Measurements from ENCODE around the gene NACC2.

Gene NACC2

GRCh38 chr9:136019041-136019680 lies 75.9 kb downstream of the NACC2 start:
- no peak for TF ChIP-seq ZNF565 (CRISPR knock-in tag; conservative IDR thresholded peaks at IDR 0.05; ENCODE audit: low read depth)
- no peak for TF ChIP-seq ZNF8 (CRISPR knock-in tag; IDR thresholded peaks at IDR 0.05)
- TF ChIP-seq OSR1 (CRISPR knock-in tag; IDR thresholded peaks at IDR 0.05) = no peak
- TF ChIP-seq ZFP30 (CRISPR knock-in tag; IDR thresholded peaks at IDR 0.05) = no peak
- TF ChIP-seq ZC3H10 (CRISPR knock-in tag; IDR thresholded peaks at IDR 0.05) = no peak
- TF ChIP-seq GLIS3 (CRISPR knock-in tag; IDR thresholded peaks at IDR 0.05) = no peak
- no peak for TF ChIP-seq BACH2 (CRISPR knock-in tag; IDR thresholded peaks at IDR 0.05; ENCODE audit: borderline replicate concordance)
- no peak for TF ChIP-seq RARB (CRISPR knock-in tag; IDR thresholded peaks at IDR 0.05)
- ATAC-seq = no peak

- TF ChIP-seq ZC3H10 (CRISPR knock-in tag; IDR thresholded peaks at IDR 0.05) (no peak), ZNF8 (CRISPR knock-in tag; IDR thresholded peaks at IDR 0.05) (no peak), CREB5 (CRISPR knock-in tag; IDR thresholded peaks at IDR 0.05; ENCODE audit: low read depth) (no peak), ZNF70 (CRISPR knock-in tag; IDR thresholded peaks at IDR 0.05) (no peak), PPARA (CRISPR knock-in tag; IDR thresholded peaks at IDR 0.05; ENCODE audit: borderline replicate concordance) (no peak), ARNTL (CRISPR knock-in tag; IDR thresholded peaks at IDR 0.05; ENCODE audit: borderline replicate concordance, low read depth) (no peak), ISL1 (CRISPR knock-in tag; IDR thresholded peaks at IDR 0.05) (no peak), OSR1 (CRISPR knock-in tag; IDR thresholded peaks at IDR 0.05) (no peak), ESRRG (CRISPR knock-in tag; IDR thresholded peaks at IDR 0.05) (no peak), BACH2 (CRISPR knock-in tag; IDR thresholded peaks at IDR 0.05; ENCODE audit: borderline replicate concordance) (no peak), CSDC2 (CRISPR knock-in tag; IDR thresholded peaks at IDR 0.05) (no peak), ZFP3 (CRISPR knock-in tag; IDR thresholded peaks at IDR 0.05) (no peak), POU6F1 (CRISPR knock-in tag; IDR thresholded peaks at IDR 0.05; ENCODE audit: borderline replicate concordance, low read depth) (no peak), ZFP30 (CRISPR knock-in tag; IDR thresholded peaks at IDR 0.05) (no peak), RARB (CRISPR knock-in tag; IDR thresholded peaks at IDR 0.05) (no peak)
- TF ChIP-seq, protein P1, sequence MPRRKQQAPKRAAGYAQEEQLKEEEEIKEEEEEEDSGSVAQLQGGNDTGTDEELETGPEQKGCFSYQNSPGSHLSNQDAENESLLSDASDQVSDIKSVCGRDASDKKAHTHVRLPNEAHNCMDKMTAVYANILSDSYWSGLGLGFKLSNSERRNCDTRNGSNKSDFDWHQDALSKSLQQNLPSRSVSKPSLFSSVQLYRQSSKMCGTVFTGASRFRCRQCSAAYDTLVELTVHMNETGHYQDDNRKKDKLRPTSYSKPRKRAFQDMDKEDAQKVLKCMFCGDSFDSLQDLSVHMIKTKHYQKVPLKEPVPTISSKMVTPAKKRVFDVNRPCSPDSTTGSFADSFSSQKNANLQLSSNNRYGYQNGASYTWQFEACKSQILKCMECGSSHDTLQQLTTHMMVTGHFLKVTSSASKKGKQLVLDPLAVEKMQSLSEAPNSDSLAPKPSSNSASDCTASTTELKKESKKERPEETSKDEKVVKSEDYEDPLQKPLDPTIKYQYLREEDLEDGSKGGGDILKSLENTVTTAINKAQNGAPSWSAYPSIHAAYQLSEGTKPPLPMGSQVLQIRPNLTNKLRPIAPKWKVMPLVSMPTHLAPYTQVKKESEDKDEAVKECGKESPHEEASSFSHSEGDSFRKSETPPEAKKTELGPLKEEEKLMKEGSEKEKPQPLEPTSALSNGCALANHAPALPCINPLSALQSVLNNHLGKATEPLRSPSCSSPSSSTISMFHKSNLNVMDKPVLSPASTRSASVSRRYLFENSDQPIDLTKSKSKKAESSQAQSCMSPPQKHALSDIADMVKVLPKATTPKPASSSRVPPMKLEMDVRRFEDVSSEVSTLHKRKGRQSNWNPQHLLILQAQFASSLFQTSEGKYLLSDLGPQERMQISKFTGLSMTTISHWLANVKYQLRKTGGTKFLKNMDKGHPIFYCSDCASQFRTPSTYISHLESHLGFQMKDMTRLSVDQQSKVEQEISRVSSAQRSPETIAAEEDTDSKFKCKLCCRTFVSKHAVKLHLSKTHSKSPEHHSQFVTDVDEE (CRISPR knock-in tag; IDR thresholded peaks at IDR 0.05) = no peak
- TF ChIP-seq, protein P2, sequence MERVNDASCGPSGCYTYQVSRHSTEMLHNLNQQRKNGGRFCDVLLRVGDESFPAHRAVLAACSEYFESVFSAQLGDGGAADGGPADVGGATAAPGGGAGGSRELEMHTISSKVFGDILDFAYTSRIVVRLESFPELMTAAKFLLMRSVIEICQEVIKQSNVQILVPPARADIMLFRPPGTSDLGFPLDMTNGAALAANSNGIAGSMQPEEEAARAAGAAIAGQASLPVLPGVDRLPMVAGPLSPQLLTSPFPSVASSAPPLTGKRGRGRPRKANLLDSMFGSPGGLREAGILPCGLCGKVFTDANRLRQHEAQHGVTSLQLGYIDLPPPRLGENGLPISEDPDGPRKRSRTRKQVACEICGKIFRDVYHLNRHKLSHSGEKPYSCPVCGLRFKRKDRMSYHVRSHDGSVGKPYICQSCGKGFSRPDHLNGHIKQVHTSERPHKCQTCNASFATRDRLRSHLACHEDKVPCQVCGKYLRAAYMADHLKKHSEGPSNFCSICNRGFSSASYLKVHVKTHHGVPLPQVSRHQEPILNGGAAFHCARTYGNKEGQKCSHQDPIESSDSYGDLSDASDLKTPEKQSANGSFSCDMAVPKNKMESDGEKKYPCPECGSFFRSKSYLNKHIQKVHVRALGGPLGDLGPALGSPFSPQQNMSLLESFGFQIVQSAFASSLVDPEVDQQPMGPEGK (CRISPR knock-in tag; IDR thresholded peaks at IDR 0.05; ENCODE audit: borderline replicate concordance) = no peak
- TF ChIP-seq, protein P3, sequence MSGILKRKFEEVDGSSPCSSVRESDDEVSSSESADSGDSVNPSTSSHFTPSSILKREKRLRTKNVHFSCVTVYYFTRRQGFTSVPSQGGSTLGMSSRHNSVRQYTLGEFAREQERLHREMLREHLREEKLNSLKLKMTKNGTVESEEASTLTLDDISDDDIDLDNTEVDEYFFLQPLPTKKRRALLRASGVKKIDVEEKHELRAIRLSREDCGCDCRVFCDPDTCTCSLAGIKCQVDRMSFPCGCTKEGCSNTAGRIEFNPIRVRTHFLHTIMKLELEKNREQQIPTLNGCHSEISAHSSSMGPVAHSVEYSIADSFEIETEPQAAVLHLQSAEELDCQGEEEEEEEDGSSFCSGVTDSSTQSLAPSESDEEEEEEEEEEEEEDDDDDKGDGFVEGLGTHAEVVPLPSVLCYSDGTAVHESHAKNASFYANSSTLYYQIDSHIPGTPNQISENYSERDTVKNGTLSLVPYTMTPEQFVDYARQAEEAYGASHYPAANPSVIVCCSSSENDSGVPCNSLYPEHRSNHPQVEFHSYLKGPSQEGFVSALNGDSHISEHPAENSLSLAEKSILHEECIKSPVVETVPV (CRISPR knock-in tag; IDR thresholded peaks at IDR 0.05) = no peak
- ATAC-seq = no peak
Measured at GRCh38 chr9:136018257-136019031, 76.6 kb downstream of the NACC2 start.
